Stimulated activated CD8-positive, alpha-beta memory T cell treated with anti-CD3 and anti-CD28 coated beads, Interleukin-15, amount 100 ng/mL, for 24 hours (primary cell): Measurements from ENCODE around the gene CORO1C.

Source experiments
- DNase-seq: peaks from one replicate; pipeline ENCODE4 v3.0.0-alpha.2; 2020; ENCODE audit warnings: low read depth

Gene CORO1C

DNA sequence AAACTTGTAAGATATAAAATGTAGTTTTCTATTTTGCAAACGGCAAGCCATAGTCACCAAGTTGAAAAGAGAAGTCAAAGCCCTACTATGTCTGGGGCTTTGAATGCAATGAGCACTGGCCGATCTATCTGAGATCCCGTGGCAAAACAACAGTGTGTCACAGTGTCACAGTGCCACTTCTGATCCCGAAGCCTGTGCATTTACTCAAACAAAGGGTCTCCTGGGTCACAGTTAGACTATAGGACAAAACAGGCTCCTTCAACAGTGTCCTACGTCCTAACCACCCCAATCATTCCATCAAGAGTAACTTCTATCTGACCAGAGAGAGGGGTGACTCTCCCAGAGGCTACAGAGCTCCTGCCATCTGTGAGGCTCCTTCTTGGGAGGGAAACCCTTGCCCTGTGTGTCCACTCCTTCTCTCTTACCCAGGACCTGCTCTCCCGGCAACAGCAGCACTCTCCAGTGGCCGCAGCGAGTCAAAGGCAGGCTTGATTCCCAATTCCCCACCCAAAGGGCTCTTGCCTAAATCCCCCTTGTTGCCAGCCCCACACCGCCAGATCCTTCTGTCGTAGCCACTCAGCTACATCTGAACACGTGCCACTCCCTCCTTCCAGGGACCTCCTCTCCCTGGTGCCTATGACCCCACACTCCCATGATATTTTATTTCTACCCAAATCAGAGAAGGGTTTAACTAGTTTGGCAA, 83.6 kb downstream of the CORO1C start:
- DNase-seq: no peak

DNA sequence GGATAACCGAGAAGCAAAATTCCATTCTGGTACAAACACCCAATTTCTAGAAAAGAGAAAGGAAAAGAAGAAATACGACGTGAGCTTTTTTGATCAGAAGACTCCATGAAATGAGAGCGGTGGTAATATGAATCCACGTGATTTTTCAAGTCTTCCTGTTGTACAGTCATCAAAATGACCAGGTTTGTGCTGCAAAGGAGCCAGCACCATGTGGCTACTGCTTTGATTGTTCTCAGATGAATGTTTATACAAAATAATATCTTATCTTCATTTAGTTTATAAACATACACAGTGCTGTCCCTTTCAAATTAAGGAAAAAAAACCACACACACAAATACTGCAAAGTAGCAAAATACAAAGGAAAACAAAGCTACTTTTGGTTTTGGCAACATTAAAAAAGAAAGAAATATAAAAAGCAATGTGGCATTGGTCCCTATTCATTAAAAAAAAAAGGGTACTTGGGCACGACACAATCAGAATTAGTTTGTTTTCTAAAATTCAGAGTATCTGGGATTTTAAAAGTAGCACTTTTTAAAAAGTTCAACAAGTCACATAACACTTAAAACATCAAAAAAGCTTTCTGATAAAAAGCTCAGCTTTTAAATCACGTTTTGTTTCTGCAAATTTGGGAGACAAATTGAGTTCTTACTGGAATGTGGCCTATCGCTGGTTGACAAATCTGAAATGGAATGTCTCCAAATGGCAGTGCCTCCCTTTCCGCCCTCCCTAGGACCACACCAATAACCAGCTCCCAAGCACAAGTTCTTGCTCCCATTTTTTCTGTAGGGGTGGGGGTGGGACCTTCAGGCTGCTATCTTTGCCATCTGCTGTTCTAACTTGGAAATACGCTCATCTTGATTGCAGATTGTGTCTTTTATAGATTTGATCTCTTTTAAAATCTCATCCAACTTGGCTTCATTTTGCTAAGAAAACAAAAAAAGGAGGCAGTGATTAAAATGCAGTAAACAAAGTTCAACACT, 84.4 kb downstream of the CORO1C start:
- DNase-seq: no peak

- DNase-seq: no peak
Measured at GRCh38 chr12:108645686-108646599, 85.4 kb downstream of the CORO1C start.

- no peak for DNase-seq
Measured at GRCh38 chr12:108644811-108645120, 86.6 kb downstream of the CORO1C start.

GRCh38 chr12:108643941-108644810, 87.1 kb downstream of the CORO1C start:
- DNase-seq: no peak

- no peak for DNase-seq
Measured at GRCh38 chr12:108642899-108643654, 88.2 kb downstream of the CORO1C start.

DNA sequence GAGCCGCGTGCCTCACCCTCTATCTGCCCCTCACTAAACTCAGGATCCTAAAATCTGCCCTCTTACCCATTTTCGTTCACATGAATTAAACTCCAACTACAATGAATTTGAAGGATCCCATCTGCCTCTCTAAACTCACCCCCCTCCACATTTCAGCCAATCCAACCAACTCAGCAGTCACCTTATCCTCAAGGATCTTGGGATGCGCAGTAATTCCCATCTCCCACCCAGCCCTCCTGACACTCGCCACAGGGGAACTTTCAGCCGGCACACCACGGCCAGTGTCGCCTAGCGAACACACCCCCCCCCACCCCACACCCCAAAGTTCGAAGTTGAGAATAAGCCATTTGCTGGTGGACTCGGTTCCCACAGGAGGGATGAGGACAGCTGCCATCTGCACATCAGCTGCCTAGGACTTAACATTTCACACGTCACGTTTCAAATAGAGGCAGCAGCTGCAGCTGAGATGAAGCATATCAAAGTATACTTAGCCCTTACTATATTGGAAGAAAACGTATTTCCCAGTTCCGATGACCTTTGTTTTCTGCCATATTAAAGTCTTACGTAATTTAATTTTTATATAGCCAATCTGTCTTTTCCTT, 88.9 kb downstream of the CORO1C start:
- DNase-seq: no peak

DNA sequence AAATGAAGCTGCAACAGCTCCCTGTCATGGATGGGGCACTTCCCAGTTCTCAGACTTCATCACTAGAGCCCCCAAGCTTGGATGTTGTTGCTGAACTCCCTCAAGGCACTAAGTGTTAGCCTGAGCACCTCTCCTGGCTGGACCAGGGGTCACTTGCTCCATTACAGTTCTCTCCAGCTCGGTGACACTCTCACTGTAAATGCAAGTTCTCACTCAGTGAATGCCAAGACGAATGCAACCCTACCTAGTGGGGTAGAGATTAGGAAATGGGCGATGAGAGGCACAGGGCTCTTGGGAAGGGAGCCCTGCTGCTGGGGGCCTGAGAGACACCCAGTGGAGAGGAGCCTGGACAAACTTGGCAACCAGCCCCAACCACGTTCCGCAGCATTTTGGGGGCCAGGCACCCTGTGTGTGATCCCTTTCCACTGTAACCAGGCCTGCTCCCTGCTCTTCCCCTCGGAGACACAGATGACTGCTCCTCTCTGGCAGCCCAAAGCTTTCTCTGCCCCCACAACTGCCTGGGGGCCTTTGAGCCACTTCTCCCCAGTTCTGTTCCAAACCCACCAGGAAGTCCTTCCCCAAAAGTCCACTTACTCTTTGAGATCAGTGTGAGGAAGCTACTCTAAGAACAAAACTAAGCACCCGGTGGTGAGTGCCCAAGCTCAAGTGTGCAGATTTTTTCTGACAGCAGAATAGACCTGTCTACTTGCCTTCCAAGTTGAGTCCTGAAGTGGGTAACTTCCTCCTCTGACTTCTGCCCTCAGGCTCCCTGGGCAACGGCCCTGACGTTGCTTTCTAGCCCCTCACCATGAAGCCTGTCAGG, 89.7 kb downstream of the CORO1C start:
- no peak for DNase-seq

- DNase-seq: no peak
Measured at GRCh38 chr12:108640802-108641445, 90.4 kb downstream of the CORO1C start.

GRCh38 chr12:108638997-108639822, 92.1 kb downstream of the CORO1C start:
- DNase-seq: no peak

DNA sequence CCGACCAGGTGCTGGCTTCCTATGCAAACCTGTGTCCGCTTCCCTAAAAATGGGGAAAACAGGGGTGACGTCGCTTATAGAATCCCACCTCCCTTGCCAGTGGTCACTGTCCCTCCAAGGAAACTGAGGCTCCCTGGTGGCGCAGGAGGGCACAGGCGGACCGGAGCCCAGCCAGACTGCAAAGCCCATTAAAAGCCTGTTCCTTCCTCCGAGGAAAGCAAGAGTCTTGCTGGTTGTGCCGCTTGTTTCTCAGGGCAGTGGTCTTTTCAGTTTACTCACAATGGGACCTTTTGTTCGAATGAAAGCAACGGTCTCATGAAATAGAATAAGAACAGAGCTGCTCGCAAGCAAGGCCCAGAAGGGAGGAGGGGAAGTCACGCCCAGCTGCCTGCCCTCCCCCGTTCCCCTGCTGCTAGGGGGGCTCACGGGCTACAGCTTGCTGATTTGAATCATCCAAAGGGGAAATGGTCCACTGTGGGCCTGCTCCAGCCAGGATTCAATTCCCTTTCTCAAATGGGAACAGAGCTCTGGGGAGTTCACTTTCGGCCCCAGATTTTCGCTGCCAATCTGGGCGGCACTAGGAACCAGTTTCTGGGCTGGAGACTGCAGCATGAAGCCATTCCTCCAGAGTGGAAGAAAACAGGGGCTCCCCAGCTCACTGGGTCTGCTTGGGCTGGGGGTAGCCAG, 93.0 kb downstream of the CORO1C start:
- DNase-seq: no peak

GRCh38 chr12:108637222-108637971, 93.9 kb downstream of the CORO1C start:
- no peak for DNase-seq

GRCh38 chr12:108635997-108636808, 95.1 kb downstream of the CORO1C start:
- no peak for DNase-seq

- DNase-seq: no peak
Measured at GRCh38 chr12:108635201-108635996, 95.9 kb downstream of the CORO1C start.

- no peak for DNase-seq
Measured at GRCh38 chr12:108634341-108634751, 97.0 kb downstream of the CORO1C start.
